ENCODE data around the gene UBE2Q2.
"Not testable (repeated sequence)": the region's sequence is repeated elsewhere in the genome, so short reads cannot be mapped to it uniquely, and the experiment has no call there.

The UBE2Q2 gene
- total RNA-seq: 97.4 to 99.8 reads per million in 2 donors

- peak; percentile 68 for DNase-seq
Measured at GRCh38 chr15:75842722-75843677, at the start of gene UBE2Q2. UBE2Q2 (plus strand) TSS chr15:75843447; CDS start chr15:75843667, 220 bp downstream.

- no peak for DNase-seq
Measured at GRCh38 chr15:75796321-75796720, 46.9 kb upstream of the UBE2Q2 start.

GRCh38 chr15:75797146-75797545 lies 46.1 kb upstream of the UBE2Q2 start:
- DNase-seq: not testable (repeated sequence)

- no peak for DNase-seq
Measured at GRCh38 chr15:75799190-75799589, 44.1 kb upstream of the UBE2Q2 start.

GRCh38 chr15:75800409-75800808 lies 42.8 kb upstream of the UBE2Q2 start:
- DNase-seq: not testable (repeated sequence)

GRCh38 chr15:75801859-75802593 lies 41.2 kb upstream of the UBE2Q2 start:
- DNase-seq: peak; percentile 45

GRCh38 chr15:75807486-75807885 lies 35.8 kb upstream of the UBE2Q2 start:
- not testable (repeated sequence) for DNase-seq

GRCh38 chr15:75808009-75808408 lies 35.2 kb upstream of the UBE2Q2 start:
- DNase-seq: not testable (repeated sequence)

- DNase-seq: no peak
Measured at GRCh38 chr15:75808563-75808962, 34.7 kb upstream of the UBE2Q2 start.

- no peak for DNase-seq
Measured at GRCh38 chr15:75809986-75810750, 33.1 kb upstream of the UBE2Q2 start.

GRCh38 chr15:75810874-75811498 lies 32.3 kb upstream of the UBE2Q2 start:
- no peak for DNase-seq

GRCh38 chr15:75811626-75812025 lies 31.6 kb upstream of the UBE2Q2 start:
- no peak for DNase-seq

- no peak for DNase-seq
Measured at GRCh38 chr15:75814794-75815193, 28.5 kb upstream of the UBE2Q2 start.

- DNase-seq: no peak
Measured at GRCh38 chr15:75815811-75816719, 27.2 kb upstream of the UBE2Q2 start.

- no peak for DNase-seq
Measured at GRCh38 chr15:75817138-75817935, 25.9 kb upstream of the UBE2Q2 start.

GRCh38 chr15:75820206-75820605 lies 23.0 kb upstream of the UBE2Q2 start:
- no peak for DNase-seq

GRCh38 chr15:75821786-75822345 lies 21.4 kb upstream of the UBE2Q2 start:
- DNase-seq: no peak

GRCh38 chr15:75822685-75823278 lies 20.5 kb upstream of the UBE2Q2 start:
- no peak for DNase-seq

GRCh38 chr15:75823860-75824613 lies 19.2 kb upstream of the UBE2Q2 start:
- DNase-seq: no peak
